NB4 (cell line): ENCODE measurements around the gene SMYD3.

Source experiments
- DNase-seq: peaks from one replicate; pipeline ENCODE4 v3.0.0; 2010; ENCODE audit warnings: low read depth
- H3K4me3 ChIP-seq: one replicate; pipeline ENCODE4 v1.5.1; 2011; ENCODE audit warnings: mild to moderate bottlenecking, low read depth, low read length, moderate library complexity
- CTCF ChIP-seq: IDR thresholded peaks from one replicate; pipeline ENCODE4 v1.5.1; 2012; ENCODE audit warnings: low read depth, low read length
- MAX ChIP-seq: IDR thresholded peaks from 2 replicates; pipeline ENCODE4 v1.6.1; 2011; ENCODE audit warnings: low read depth, low read length
- MYC ChIP-seq: IDR thresholded peaks from 2 replicates; pipeline ENCODE4 v1.6.1; 2011; ENCODE audit warnings: low read depth, low read length
- POLR2A ChIP-seq: IDR thresholded peaks from 2 replicates; pipeline ENCODE4 v1.6.1; 2011; ENCODE audit warnings: mild to moderate bottlenecking; ENCODE audit not compliant: insufficient read length; ENCODE audit errors: extremely low read depth

Gene SMYD3

DNA sequence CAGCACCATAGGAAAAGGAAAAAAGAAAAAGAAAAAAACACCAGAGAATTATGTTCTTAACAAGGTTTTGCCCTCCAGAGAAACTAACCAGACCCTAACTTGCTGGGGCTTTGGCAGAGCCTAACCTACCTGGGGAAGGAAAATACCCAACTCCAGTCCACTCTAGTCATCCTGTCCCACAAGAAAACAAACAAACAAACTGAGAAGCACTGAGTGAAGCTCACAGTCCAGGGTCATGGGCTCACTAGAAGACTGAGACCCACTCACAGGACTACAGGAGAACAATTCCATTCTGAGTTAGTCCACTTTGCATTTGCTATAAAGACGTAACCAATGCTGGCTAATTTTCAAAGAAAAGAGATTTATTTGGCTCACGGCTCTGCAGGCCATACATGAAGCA lies 543.4 kb downstream of the SMYD3 start:
- no peak for DNase-seq
- H3K4me3 ChIP-seq = no peak overlapping the region
- TF ChIP-seq MAX (no peak), POLR2A (no peak), CTCF (no peak), MYC (no peak)

GRCh38 chr1:245962453-245962852 lies 544.6 kb downstream of the SMYD3 start:
- TF ChIP-seq MAX = no peak
- TF ChIP-seq CTCF = no peak
- no peak for TF ChIP-seq POLR2A
- TF ChIP-seq MYC = no peak
- H3K4me3 ChIP-seq = no peak overlapping the region
- no peak for DNase-seq

DNA sequence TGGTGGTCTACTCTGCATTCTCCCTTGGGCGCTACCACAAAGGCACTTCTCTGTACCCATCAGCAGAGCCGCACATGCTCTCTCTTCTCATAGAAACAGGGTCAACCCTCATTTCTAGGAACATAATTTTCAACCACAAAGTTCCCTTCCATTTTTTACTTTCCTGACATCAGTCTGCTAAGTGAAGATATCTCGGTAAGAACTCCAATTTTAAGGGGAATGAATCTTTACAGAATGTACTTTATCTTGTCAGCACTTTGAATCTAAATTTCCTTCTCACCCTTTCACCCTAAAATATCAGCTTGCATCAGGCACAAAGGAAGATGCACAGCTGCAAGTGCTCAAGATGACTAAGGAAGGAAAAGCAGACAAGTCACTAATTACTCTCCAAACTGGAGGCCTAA lies 545.9 kb downstream of the SMYD3 start:
- no peak overlapping the region for H3K4me3 ChIP-seq
- TF ChIP-seq MAX (no peak), MYC (no peak), POLR2A (no peak), CTCF (no peak)
- no peak for DNase-seq

GRCh38 chr1:245960171-245960570 lies 546.9 kb downstream of the SMYD3 start:
- no peak overlapping the region for H3K4me3 ChIP-seq
- TF ChIP-seq POLR2A (no peak), CTCF (no peak), MAX (no peak), MYC (no peak)
- DNase-seq = no peak

DNA sequence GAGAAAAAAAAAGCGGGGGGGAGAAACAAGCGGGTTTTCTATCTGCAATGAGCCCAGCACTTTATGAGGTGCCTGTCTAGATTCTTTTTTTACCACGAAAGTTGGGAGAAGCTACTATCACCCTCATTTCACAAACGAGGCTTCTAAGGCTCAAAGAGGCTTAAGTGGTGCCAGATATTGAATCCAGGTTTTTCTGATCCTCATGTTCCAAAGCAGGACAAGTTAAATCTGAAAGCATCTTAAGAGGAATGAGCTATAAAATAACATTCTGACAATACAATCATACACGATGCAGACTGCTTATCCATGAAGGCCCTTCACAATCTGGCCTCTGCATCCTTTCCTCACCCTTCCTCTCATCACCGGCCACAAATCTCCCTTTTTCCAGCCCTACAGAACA lies 549.1 kb downstream of the SMYD3 start:
- no peak for DNase-seq
- H3K4me3 ChIP-seq = no peak overlapping the region
- TF ChIP-seq POLR2A (no peak), CTCF (no peak)

GRCh38 chr1:245957427-245957826 lies 549.7 kb downstream of the SMYD3 start:
- no peak for DNase-seq
- H3K4me3 ChIP-seq = no peak overlapping the region
- no peak for TF ChIP-seq MYC
- no peak for TF ChIP-seq MAX
- TF ChIP-seq POLR2A = no peak
- TF ChIP-seq CTCF = no peak
